HEK293 (cell line): ENCODE measurements around the gene UGT1A3.

ENCODE experiments used
- CTCF ChIP-seq: fragments of 450-650 bp; formaldehyde crosslinking; IDR thresholded peaks from 2 replicates; pipeline ENCODE4 v1.5.1; 2016; ENCODE audit warnings: missing biosample characterization, missing genetic modification characterization
- HOXD13 ChIP-seq: sonication (generic); formaldehyde crosslinking; IDR thresholded peaks from 2 replicates; pipeline ENCODE4 v1.8.0; 2022; ENCODE audit warnings: missing genetic modification reagents, borderline replicate concordance
- INSM2 ChIP-seq: fragments of 450-650 bp; formaldehyde crosslinking; IDR thresholded peaks from 2 replicates; pipeline ENCODE4 v1.5.1; 2016; ENCODE audit warnings: missing biosample characterization, missing genetic modification characterization
- PBX3 ChIP-seq: sonication (generic); formaldehyde crosslinking; IDR thresholded peaks from 2 replicates; pipeline ENCODE4 v1.8.1; 2022; ENCODE audit warnings: mild to moderate bottlenecking, moderate library complexity, missing genetic modification reagents
- REST ChIP-seq: fragments of 450-650 bp; formaldehyde crosslinking; IDR thresholded peaks from 2 replicates; pipeline ENCODE4 v1.5.1; 2016; ENCODE audit warnings: missing biosample characterization, missing genetic modification characterization
- ZBTB10 ChIP-seq: fragments of 450-650 bp; formaldehyde crosslinking; IDR thresholded peaks from 2 replicates; pipeline ENCODE4 v1.5.1; 2016; ENCODE audit warnings: missing biosample characterization, missing genetic modification characterization
- ZBTB17 ChIP-seq: fragments of 450-650 bp; formaldehyde crosslinking; IDR thresholded peaks from 2 replicates; pipeline ENCODE4 v1.5.1; 2016; ENCODE audit warnings: missing biosample characterization, missing genetic modification characterization
- ZBTB20 ChIP-seq: fragments of 450-650 bp; formaldehyde crosslinking; IDR thresholded peaks from 2 replicates; pipeline ENCODE4 v1.5.1; 2016; ENCODE audit warnings: missing biosample characterization, missing genetic modification characterization
- ZNF10 ChIP-seq: fragments of 450-650 bp; formaldehyde crosslinking; IDR thresholded peaks from 2 replicates; pipeline ENCODE4 v1.5.1; 2017; ENCODE audit warnings: missing biosample characterization, missing genetic modification characterization
- ZNF121 ChIP-seq: fragments of 450-650 bp; formaldehyde crosslinking; IDR thresholded peaks from 2 replicates; pipeline ENCODE4 v1.5.1; 2016; ENCODE audit warnings: missing biosample characterization, missing genetic modification characterization
- ZNF335 ChIP-seq: fragments of 450-650 bp; formaldehyde crosslinking; conservative IDR thresholded peaks from 2 replicates; pipeline ENCODE4 v1.5.1; 2016; ENCODE audit warnings: missing biosample characterization, missing genetic modification characterization
- ZNF529 ChIP-seq: fragments of 450-650 bp; formaldehyde crosslinking; IDR thresholded peaks from 2 replicates; pipeline ENCODE4 v1.5.1; 2017; ENCODE audit warnings: missing genetic modification characterization, missing biosample characterization; ENCODE audit not compliant: insufficient replicate concordance
- ZNF707 ChIP-seq: fragments of 450-650 bp; formaldehyde crosslinking; IDR thresholded peaks from 2 replicates; pipeline ENCODE4 v1.5.1; 2016; ENCODE audit warnings: missing biosample characterization, missing genetic modification characterization
- ZSCAN4 ChIP-seq: fragments of 450-650 bp; formaldehyde crosslinking; IDR thresholded peaks from 2 replicates; pipeline ENCODE4 v1.5.1; 2017; ENCODE audit warnings: missing biosample characterization, missing genetic modification characterization

GRCh38 chr2:233803292-233803911 lies 74.6 kb downstream of the UGT1A3 start:
- no peak for TF ChIP-seq PBX3 (CRISPR knock-in tag)
- no peak for TF ChIP-seq CTCF (tag by site-specific recombination)
- no peak for TF ChIP-seq ZNF335 (tag by site-specific recombination)
- no peak for TF ChIP-seq ZBTB20 (tag by site-specific recombination)
- no peak for TF ChIP-seq ZNF529 (tag by site-specific recombination)
- TF ChIP-seq ZSCAN4 (tag by site-specific recombination), result no peak
- TF ChIP-seq ZNF121 (tag by site-specific recombination), result no peak
- no peak for TF ChIP-seq ZNF707
- TF ChIP-seq REST (tag by site-specific recombination), result no peak
- TF ChIP-seq ZNF10 (tag by site-specific recombination), result no peak
- TF ChIP-seq ZBTB17 (tag by site-specific recombination), result no peak
- no peak for TF ChIP-seq HOXD13
- no peak for TF ChIP-seq INSM2 (tag by site-specific recombination)
- TF ChIP-seq ZBTB10, result no peak
